ENCODE measurements around the gene ZNF644.

Gene ZNF644

GRCh38 chr1:90970208-90970607, 51.6 kb downstream of the ZNF644 start:
- DNase-seq (ENCODE audit: low read depth in 1 of 2, low spot score in 1 of 2), result no peak
- no peak overlapping the region for H3K4me3 ChIP-seq (replicated peaks; ENCODE audit: insufficient read depth, low read length)
- TF ChIP-seq GABPA (IDR thresholded peaks at IDR 0.05; ENCODE audit: low read depth) (no peak), CTCF (IDR thresholded peaks at IDR 0.05; ENCODE audit: insufficient read depth, low read length) (no peak), POLR2AphosphoS5 (IDR thresholded peaks at IDR 0.05; ENCODE audit: low read depth) (no peak), SPI1 (IDR thresholded peaks at IDR 0.05; ENCODE audit: borderline replicate concordance, low read depth) (no peak), REST (IDR thresholded peaks at IDR 0.05; ENCODE audit: insufficient replicate concordance, low read depth) (no peak)
- H3K27ac ChIP-seq (replicated peaks), result no peak overlapping the region
- H3K27me3 ChIP-seq (ENCODE audit: insufficient read depth, poor library complexity, severe bottlenecking), result no peaks in the 10 kb centered on the region

- no peak for TF ChIP-seq REST (IDR thresholded peaks at IDR 0.05; ENCODE audit: insufficient replicate concordance, low read depth)
- TF ChIP-seq CTCF (IDR thresholded peaks at IDR 0.05; ENCODE audit: insufficient read depth, low read length), result no peak
- no peak for TF ChIP-seq SPI1 (IDR thresholded peaks at IDR 0.05; ENCODE audit: borderline replicate concordance, low read depth)
- TF ChIP-seq GABPA (IDR thresholded peaks at IDR 0.05; ENCODE audit: low read depth), result no peak
- TF ChIP-seq POLR2AphosphoS5 (IDR thresholded peaks at IDR 0.05; ENCODE audit: low read depth), result no peak
- no peak for DNase-seq (ENCODE audit: low read depth in 1 of 2, low spot score in 1 of 2)
- no peak overlapping the region for H3K27ac ChIP-seq (replicated peaks)
- no peak overlapping the region for H3K4me3 ChIP-seq (replicated peaks; ENCODE audit: insufficient read depth, low read length)
- H3K27me3 ChIP-seq (ENCODE audit: insufficient read depth, poor library complexity, severe bottlenecking), result no peaks in the 10 kb centered on the region
These were observed 52.6 kb downstream of the ZNF644 start for GRCh38 chr1:90969241-90969640.

- Histone ChIP-seq H3K27me3 (ENCODE audit: insufficient read depth, poor library complexity, severe bottlenecking) (no peaks in the 10 kb centered on the region), H3K27ac (replicated peaks) (no peak overlapping the region), H3K4me3 (replicated peaks; ENCODE audit: insufficient read depth, low read length) (no peak overlapping the region)
- TF ChIP-seq GABPA (IDR thresholded peaks at IDR 0.05; ENCODE audit: low read depth), result no peak
- no peak for TF ChIP-seq REST (IDR thresholded peaks at IDR 0.05; ENCODE audit: insufficient replicate concordance, low read depth)
- no peak for TF ChIP-seq POLR2AphosphoS5 (IDR thresholded peaks at IDR 0.05; ENCODE audit: low read depth)
- TF ChIP-seq CTCF (IDR thresholded peaks at IDR 0.05; ENCODE audit: insufficient read depth, low read length), result no peak
- TF ChIP-seq SPI1 (IDR thresholded peaks at IDR 0.05; ENCODE audit: borderline replicate concordance, low read depth), result no peak
- no peak for DNase-seq (ENCODE audit: low read depth in 1 of 2, low spot score in 1 of 2)
These were observed 57.3 kb downstream of the ZNF644 start for GRCh38 chr1:90964444-90965035.

Data from HL-60 (cell line).